Measurements from ENCODE around the gene SIK3. TPM values are rescaled to one million over a fixed set of nuclear protein-coding genes. Genes with fewer than 3 reads are reported as not detected.

SIK3 gene
- polyA plus RNA-seq, 1 of the 3 experiments (the other 2 are of a cell fraction) = 5.1 TPM

GRCh38 chr11:117110294-117110950 is 12.2 kb upstream of the SIK3 start:
- H3K9ac ChIP-seq = no peak overlapping the region
- H3K4me2 ChIP-seq = no peak overlapping the region
- CTCF ChIA-PET = interaction anchor here (1.1 to 16.5 kb wide), 4 partner anchors 13 to 319 kb away, joined by 3 to 268 read pairs (median 3); partner anchors contain the start of genes APOA5 and ZPR1
- DNase-seq = no peak
- no peaks in the 10 kb centered on the region for H3K9me2 ChIP-seq
- no peaks in the 10 kb centered on the region for H3K79me2 ChIP-seq (ENCODE audit: insufficient read depth)
- no peaks in the 10 kb centered on the region for H3K4me1 ChIP-seq (ENCODE audit: control insufficient read depth in 1 of 2, insufficient read depth in 2 of 2, low read depth in 1 of 2, low read length in 1 of 2)
- no peaks in the 10 kb centered on the region for H3K27me3 ChIP-seq (ENCODE audit: insufficient read depth)
- TF ChIP-seq POLR2AphosphoS5 (IDR thresholded peaks at IDR 0.05; ENCODE audit: low read depth, low read length) (no peak), FOSL2 (IDR thresholded peaks at IDR 0.05; ENCODE audit: borderline replicate concordance, low read depth) (no peak), IRF3 (IDR thresholded peaks at IDR 0.05; ENCODE audit: low read depth, low read length) (no peak), REST (IDR thresholded peaks at IDR 0.05; ENCODE audit: low read depth, low read length) (no peak), MEF2A (IDR thresholded peaks at IDR 0.05; ENCODE audit: borderline replicate concordance, low read depth) (no peak), TEAD4 (IDR thresholded peaks at IDR 0.05; ENCODE audit: borderline replicate concordance, insufficient read depth) (no peak), GATA2 (CRISPR knock-in tag; IDR thresholded peaks at IDR 0.05) (no peak), GABPA (IDR thresholded peaks at IDR 0.05; ENCODE audit: low read depth) (no peak), EZH2phosphoT487 (IDR thresholded peaks at IDR 0.05; ENCODE audit: borderline replicate concordance, low read depth) (no peak), USF2 (IDR thresholded peaks at IDR 0.05; ENCODE audit: borderline replicate concordance, low read depth, low read length) (no peak), ZBTB33 (IDR thresholded peaks at IDR 0.05; ENCODE audit: borderline replicate concordance, low read depth) (no peak), NFIC (IDR thresholded peaks at IDR 0.05; ENCODE audit: borderline replicate concordance) (no peak), RAD21 (IDR thresholded peaks at IDR 0.05; ENCODE audit: low read length) (no peak), TCF12 (IDR thresholded peaks at IDR 0.05) (no peak), FOXJ3 (CRISPR knock-in tag; IDR thresholded peaks at IDR 0.05) (no peak), RCOR1 (IDR thresholded peaks at IDR 0.05; ENCODE audit: low read length) (no peak), SIN3A (IDR thresholded peaks at IDR 0.05; ENCODE audit: borderline replicate concordance, low read depth, low read length) (no peak), TAF1 (IDR thresholded peaks at IDR 0.05; ENCODE audit: borderline replicate concordance, low read depth, low read length) (no peak)
- POLR2A ChIA-PET = no interaction called here
- H3F3A ChIP-seq (replicated peaks; ENCODE audit: insufficient read depth) = no peaks in the 10 kb centered on the region
- H3K36me3 ChIP-seq (replicated peaks in 1 of 2; ENCODE audit: control insufficient read depth in 1 of 2, insufficient read depth in 2 of 2, low read length in 1 of 2) = no peaks in the 10 kb centered on the region
- no peak overlapping the region for H3K27ac ChIP-seq (ENCODE audit: low read depth in 2 of 2, low read length in 1 of 2)
- no peaks in the 10 kb centered on the region for H3K9me3 ChIP-seq
- no peak overlapping the region for H3K4me3 ChIP-seq (ENCODE audit: low read depth in 2 of 2, low read length in 1 of 2)
- WGBS (ENCODE audit: low lambda C conversion rate) = 88% methylated on average over 15 of the region's 39 CpGs
- H2AFZ ChIP-seq (ENCODE audit: low read depth) = no peak overlapping the region
- no peaks in the 10 kb centered on the region for H4K20me1 ChIP-seq (ENCODE audit: insufficient read depth)
